Hepatocyte (in vitro differentiated cells): Measurements from ENCODE around the gene ADGRL3.

ENCODE experiments used
- EZH2 ChIP-seq: fragments of 200-600 bp; sonication (generic); IDR thresholded peaks from 2 replicates; pipeline ENCODE4 v1.6.1; 2016; ENCODE audit warnings: antibody characterized with exemption, mild to moderate bottlenecking, borderline replicate concordance
- TF ChIP-seq, protein P1 (sequence below): fragments of 200-600 bp; sonication (generic); IDR thresholded peaks from 2 replicates; pipeline ENCODE4 v1.5.1; 2016; ENCODE audit warnings: antibody characterized with exemption, mild to moderate bottlenecking; ENCODE audit not compliant: poor library complexity

- TF ChIP-seq, protein P1, sequence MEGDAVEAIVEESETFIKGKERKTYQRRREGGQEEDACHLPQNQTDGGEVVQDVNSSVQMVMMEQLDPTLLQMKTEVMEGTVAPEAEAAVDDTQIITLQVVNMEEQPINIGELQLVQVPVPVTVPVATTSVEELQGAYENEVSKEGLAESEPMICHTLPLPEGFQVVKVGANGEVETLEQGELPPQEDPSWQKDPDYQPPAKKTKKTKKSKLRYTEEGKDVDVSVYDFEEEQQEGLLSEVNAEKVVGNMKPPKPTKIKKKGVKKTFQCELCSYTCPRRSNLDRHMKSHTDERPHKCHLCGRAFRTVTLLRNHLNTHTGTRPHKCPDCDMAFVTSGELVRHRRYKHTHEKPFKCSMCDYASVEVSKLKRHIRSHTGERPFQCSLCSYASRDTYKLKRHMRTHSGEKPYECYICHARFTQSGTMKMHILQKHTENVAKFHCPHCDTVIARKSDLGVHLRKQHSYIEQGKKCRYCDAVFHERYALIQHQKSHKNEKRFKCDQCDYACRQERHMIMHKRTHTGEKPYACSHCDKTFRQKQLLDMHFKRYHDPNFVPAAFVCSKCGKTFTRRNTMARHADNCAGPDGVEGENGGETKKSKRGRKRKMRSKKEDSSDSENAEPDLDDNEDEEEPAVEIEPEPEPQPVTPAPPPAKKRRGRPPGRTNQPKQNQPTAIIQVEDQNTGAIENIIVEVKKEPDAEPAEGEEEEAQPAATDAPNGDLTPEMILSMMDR = no peak
- TF ChIP-seq EZH2 = no peak
Observed at GRCh38 chr4:61485056-61485455, 284.9 kb downstream of the ADGRL3 start.
